WI38 (cell line): ENCODE measurements around the gene FHAD1.

Experiments used
- H3K4me3 ChIP-seq: 2 replicates; pipeline ENCODE4 v1.5.1; 2011; ENCODE audit warnings: low read depth, mild to moderate bottlenecking, control low read depth, low read length
- TF ChIP-seq, protein P1 (sequence below): IDR thresholded peaks from 2 replicates; pipeline ENCODE4 v1.5.1; 2012; ENCODE audit warnings: low read depth, mild to moderate bottlenecking, control low read depth, low read length

Gene FHAD1

DNA sequence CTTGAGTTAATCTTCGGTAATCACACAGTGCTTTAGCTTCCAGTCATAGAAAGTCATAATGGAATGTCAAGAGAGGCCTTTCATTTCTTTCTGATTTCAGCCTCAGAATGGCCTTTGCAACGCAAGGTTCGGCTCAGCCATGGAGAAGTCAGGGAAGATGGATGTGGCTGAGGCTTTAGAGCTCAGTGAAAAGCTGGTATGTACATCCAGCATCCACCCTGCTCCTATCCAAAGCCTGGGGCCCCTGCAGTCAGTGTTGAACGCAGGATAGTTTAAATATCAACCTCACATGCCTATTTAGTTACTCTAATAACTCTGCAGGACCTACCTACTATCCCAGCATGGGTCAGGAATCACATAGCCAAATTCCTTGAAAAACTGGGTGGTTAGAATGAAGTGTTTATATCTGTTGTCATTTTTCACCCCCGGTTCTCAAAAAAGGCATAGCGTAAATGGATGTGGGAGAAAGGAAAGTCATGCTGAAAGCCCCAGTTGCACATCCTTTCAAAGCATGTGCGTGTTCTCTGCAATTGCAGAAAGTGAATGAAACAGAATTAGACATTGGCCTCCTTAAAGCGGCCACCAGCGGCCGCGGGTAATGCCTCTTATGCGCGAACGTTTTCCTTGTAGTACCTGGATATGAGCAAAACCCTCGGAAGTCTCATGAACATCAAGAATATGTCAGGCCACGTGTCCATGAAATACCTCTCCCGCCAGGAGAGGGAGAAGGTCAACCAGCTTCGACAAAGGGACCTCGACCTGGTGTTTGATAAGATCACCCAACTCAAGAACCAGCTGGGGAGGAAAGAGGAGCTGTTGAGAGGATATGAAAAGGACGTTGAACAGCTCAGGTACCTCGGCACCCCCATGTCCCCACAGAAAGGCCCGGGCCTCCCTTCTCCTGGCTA lies 133.8 kb downstream of the FHAD1 start:
- TF ChIP-seq, protein P1, sequence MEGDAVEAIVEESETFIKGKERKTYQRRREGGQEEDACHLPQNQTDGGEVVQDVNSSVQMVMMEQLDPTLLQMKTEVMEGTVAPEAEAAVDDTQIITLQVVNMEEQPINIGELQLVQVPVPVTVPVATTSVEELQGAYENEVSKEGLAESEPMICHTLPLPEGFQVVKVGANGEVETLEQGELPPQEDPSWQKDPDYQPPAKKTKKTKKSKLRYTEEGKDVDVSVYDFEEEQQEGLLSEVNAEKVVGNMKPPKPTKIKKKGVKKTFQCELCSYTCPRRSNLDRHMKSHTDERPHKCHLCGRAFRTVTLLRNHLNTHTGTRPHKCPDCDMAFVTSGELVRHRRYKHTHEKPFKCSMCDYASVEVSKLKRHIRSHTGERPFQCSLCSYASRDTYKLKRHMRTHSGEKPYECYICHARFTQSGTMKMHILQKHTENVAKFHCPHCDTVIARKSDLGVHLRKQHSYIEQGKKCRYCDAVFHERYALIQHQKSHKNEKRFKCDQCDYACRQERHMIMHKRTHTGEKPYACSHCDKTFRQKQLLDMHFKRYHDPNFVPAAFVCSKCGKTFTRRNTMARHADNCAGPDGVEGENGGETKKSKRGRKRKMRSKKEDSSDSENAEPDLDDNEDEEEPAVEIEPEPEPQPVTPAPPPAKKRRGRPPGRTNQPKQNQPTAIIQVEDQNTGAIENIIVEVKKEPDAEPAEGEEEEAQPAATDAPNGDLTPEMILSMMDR = no peak
- H3K4me3 ChIP-seq = no peak overlapping the region

DNA sequence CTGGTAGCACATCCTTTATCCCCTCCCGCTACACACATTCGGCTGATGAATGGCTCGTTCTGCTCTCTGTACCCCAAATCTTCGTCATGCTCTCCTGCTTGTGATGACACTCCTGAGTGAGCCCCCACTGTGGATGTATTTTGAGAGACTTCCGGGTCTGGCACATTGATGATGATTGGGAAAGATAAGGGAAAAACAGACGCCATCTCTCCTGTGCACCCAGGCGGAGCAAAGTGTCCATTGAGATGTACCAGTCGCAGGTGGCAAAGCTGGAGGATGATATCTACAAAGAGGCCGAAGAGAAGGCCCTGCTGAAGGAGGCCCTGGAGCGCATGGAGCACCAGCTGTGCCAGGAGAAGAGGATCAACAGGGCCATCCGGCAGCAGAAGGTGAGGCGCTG lies 134.8 kb downstream of the FHAD1 start:
- TF ChIP-seq, protein P1 = no peak
- H3K4me3 ChIP-seq = no peak overlapping the region

DNA sequence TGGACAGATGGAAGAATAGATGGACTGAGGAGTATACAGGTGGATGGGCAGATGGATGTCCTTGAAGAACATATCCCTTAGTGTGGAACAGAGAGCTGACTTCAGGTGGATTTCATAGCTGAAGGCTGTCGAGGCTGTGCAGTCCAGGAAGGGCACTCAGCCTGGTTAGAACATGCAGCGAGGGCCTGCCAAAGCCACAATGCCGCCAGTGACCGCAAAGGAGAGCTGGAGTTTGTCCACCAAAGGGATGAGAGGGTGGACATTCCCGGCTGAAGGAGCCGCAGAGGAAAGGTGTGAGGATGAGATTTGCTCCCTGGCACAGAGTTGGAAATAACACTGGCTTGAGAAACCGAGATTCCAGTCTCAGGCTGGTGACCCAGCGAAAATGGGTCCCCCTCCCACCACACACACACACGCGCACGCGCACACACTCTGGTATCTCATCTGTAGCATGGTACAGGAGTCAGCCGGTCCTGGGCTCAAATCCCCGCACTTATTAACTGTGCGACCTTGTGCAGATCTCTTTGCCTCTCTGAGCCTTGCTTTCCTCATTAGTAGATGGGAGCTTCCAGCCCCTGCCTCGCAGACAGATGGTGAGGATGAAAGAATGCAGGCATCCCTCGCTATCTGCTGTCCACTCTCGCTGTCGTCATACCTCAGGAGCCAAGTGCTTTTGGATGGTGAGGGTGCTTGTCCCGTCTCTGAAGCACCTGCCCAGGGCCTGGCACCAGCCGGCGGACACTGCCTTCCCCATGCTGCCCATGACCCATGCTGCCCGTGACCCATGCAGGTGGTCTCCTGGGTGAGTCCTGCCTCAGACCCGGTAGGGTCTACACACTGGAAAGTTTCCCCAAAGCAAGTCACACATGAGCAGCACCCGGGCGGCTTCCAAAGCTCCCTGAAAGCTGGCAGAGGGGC lies 135.8 kb downstream of the FHAD1 start:
- no peak overlapping the region for H3K4me3 ChIP-seq
- TF ChIP-seq, protein P1 = no peak

DNA sequence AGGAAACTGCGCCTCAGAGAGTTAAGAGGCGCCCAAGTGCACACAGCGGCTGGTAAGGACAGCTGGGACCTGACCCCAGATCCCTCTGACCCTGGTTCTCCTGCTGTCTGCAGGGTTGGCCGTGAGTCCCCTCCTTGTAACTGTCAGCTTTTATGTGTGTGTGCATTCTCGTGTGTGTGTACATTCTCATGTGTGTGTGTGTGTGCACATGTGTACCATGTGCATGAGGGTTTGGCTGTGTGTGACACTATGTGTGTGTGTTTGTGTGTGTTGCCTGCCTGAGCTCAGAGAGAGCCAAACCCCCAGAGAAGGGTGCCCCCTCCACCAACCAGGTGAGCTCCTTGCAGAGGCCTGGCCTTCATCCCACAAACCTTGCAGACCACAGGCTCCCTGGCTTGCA lies 136.8 kb downstream of the FHAD1 start:
- no peak overlapping the region for H3K4me3 ChIP-seq
- TF ChIP-seq, protein P1 = no peak

DNA sequence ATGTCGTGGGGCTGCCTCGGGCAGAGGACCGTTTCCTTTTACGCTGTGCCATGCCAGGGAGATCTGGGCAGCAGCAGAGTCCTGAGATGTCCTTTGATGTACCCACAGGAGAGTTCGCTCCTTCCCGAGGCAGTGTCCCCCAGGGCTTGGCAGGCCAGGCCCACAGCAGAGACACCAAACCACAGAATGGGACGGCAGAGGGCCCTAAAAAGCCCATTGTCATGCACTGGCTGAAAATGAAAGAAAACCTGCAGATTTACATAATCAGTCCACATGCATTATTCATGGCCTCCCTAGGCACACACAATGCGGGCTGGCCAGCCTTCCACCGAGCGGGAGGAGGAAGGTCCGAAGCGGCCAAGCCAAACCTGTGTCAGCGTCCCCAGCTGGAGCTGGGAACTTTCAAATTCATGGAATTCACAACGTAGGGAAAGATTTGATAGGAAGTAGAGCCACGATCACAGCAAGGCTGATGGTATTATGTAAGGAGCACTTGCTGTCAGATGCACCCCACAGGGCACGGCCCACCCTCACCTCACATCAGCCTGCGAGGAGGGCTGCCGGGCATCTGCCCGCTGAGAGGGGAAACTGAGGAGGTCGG lies 137.4 kb downstream of the FHAD1 start:
- TF ChIP-seq, protein P1 = no peak
- no peak overlapping the region for H3K4me3 ChIP-seq

DNA sequence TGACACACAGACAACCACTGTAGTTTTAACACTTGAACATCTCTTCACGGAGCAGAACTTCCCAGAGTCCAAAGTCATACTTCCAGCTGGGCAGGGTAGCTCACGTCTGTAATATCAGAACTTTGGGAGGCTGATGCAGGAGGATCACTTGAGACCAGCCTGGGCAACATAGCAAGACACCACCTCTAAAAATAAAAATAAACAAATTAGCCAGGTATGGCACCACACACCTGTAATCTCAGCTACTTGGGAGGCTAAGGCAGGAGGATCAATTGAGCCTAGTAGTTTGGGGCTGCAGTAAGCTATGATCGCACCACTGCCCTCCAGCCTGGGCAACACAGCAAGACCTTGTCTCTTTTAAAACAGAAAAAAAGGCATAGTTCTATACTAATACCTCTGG lies 138.4 kb downstream of the FHAD1 start:
- TF ChIP-seq, protein P1 = no peak
- no peak overlapping the region for H3K4me3 ChIP-seq
